Urinary bladder (tissue), 4 donors: ENCODE results near the gene CST4. TPM values are rescaled to one million over a fixed set of nuclear protein-coding genes. Genes with fewer than 3 reads are reported as not detected.
"Not testable (repeated sequence)": the region's sequence is repeated elsewhere in the genome, so short reads cannot be mapped to it uniquely, and the experiment has no call there.

ENCODE experiments used
- DNase-seq: peaks from one replicate; pipeline ENCODE4 v3.0.0-alpha.2; 2015; ENCODE audit errors: extremely low spot score
- H3K27ac ChIP-seq: one replicate; pipeline ENCODE4 v1.5.1; 2013; ENCODE audit warnings: low read depth, mild to moderate bottlenecking, moderate library complexity
- H3K36me3 ChIP-seq: one replicate; pipeline ENCODE4 v1.6.1; 2013; ENCODE audit warnings: mild to moderate bottlenecking, moderate library complexity; ENCODE audit not compliant: insufficient read depth
- H3K4me1 ChIP-seq: one replicate; pipeline ENCODE4 v1.6.1; 2013; ENCODE audit warnings: mild to moderate bottlenecking, moderate library complexity; ENCODE audit not compliant: insufficient read depth
- H3K4me3 ChIP-seq: one replicate; pipeline ENCODE4 v1.5.1; 2013; ENCODE audit warnings: low read depth, low read length
- WGBS: extraction: QIAGEN DNeasy Blood & Tissue Kit; methylation state at CpG from one replicate; pipeline ENCODE4 v1.1.7; 2013; 5-methylcytosine and 5-hydroxymethylcytosine counted together
- polyA plus RNA-seq: library from polyadenylated mRNA; stranded (reverse); fragments of 200-250 nt; gene quantifications from one replicate; pipeline ENCODE4 v1.2.3, GENCODE V29; 2013
- total RNA-seq: library from RNA; depleted of rRNA; stranded (reverse); fragments of >200 nt; gene quantifications from one replicate; pipeline ENCODE4 v1.2.3, GENCODE V29; 2014
- donor health status: healthy with polysubstance abuse.
- donor health status: healthy.

Gene CST4
- total RNA-seq, result not detected
- polyA plus RNA-seq, result not detected

- 85% methylated on average over 12 of the region's 12 CpGs for WGBS
- not testable (repeated sequence) for H3K4me1 ChIP-seq, H3K4me3 ChIP-seq, H3K27ac ChIP-seq, DNase-seq, H3K36me3 ChIP-seq
These were observed at the start of gene CST4 for GRCh38 chr20:23688684-23689398. TSS of gene CST4 (minus strand) at chr20:23689038. CDS start at chr20:23688969, 69 bp downstream.

GRCh38 chr20:23735391-23735790 lies 46.6 kb upstream of the CST4 start:
- H3K4me3 ChIP-seq, H3K27ac ChIP-seq, H3K36me3 ChIP-seq, DNase-seq, H3K4me1 ChIP-seq: not testable (repeated sequence)
- 52% methylated on average over 3 of the region's 3 CpGs for WGBS

- not testable (repeated sequence) for H3K4me3 ChIP-seq, H3K36me3 ChIP-seq, DNase-seq, H3K27ac ChIP-seq, H3K4me1 ChIP-seq
- WGBS, result 81% methylated on average over 2 of the region's 2 CpGs
These were observed 46.1 kb upstream of the CST4 start for GRCh38 chr20:23734949-23735348.

GRCh38 chr20:23734440-23734839 lies 45.6 kb upstream of the CST4 start:
- DNase-seq, H3K4me1 ChIP-seq, H3K4me3 ChIP-seq, H3K36me3 ChIP-seq, H3K27ac ChIP-seq: not testable (repeated sequence)
- 72% methylated on average over 1 of the region's 1 CpG for WGBS

- H3K4me3 ChIP-seq, result no peak overlapping the region
- no peak for DNase-seq
- no peak overlapping the region for H3K27ac ChIP-seq
- 83% methylated on average over 3 of the region's 3 CpGs for WGBS
- H3K4me1 ChIP-seq, result no peaks in the 10 kb centered on the region
- no peaks in the 10 kb centered on the region for H3K36me3 ChIP-seq
These were observed 38.2 kb upstream of the CST4 start for GRCh38 chr20:23727016-23727415.

- Histone ChIP-seq H3K4me3 (no peak overlapping the region), H3K4me1 (no peaks in the 10 kb centered on the region), H3K27ac (no peak overlapping the region), H3K36me3 (no peaks in the 10 kb centered on the region)
- 89% methylated on average over 3 of the region's 3 CpGs for WGBS
- DNase-seq, result no peak
These were observed 36.3 kb upstream of the CST4 start for GRCh38 chr20:23725102-23725501.

GRCh38 chr20:23723659-23724307 lies 34.9 kb upstream of the CST4 start:
- not testable (repeated sequence) for H3K4me3 ChIP-seq, H3K36me3 ChIP-seq, H3K27ac ChIP-seq, DNase-seq, H3K4me1 ChIP-seq
- WGBS, result 46% methylated on average over 2 of the region's 2 CpGs

GRCh38 chr20:23722851-23723250 lies 34.0 kb upstream of the CST4 start:
- WGBS, result 66% methylated on average over 5 of the region's 5 CpGs
- DNase-seq, H3K36me3 ChIP-seq: not testable (repeated sequence)

GRCh38 chr20:23721962-23722361 lies 33.1 kb upstream of the CST4 start:
- 29% methylated on average over 1 of the region's 1 CpG for WGBS
- Histone ChIP-seq H3K27ac (no peak overlapping the region), H3K4me3 (no peak overlapping the region), H3K4me1 (no peaks in the 10 kb centered on the region), H3K36me3 (no peaks in the 10 kb centered on the region)
- DNase-seq, result no peak

More at GRCh38 chr20:23722851-23723250, 34.0 kb upstream of the CST4 start:
- H3K4me3 ChIP-seq, H3K27ac ChIP-seq, H3K4me1 ChIP-seq: not testable (repeated sequence)

- 54% methylated on average over 9 of the region's 9 CpGs for WGBS
- H3K4me1 ChIP-seq, DNase-seq, H3K36me3 ChIP-seq, H3K4me3 ChIP-seq, H3K27ac ChIP-seq: not testable (repeated sequence)
These were observed 30.5 kb upstream of the CST4 start for GRCh38 chr20:23719351-23719750.

GRCh38 chr20:23711778-23712177 lies 22.9 kb upstream of the CST4 start:
- DNase-seq, H3K4me1 ChIP-seq, H3K4me3 ChIP-seq, H3K36me3 ChIP-seq, H3K27ac ChIP-seq: not testable (repeated sequence)

- no peak overlapping the region for H3K27ac ChIP-seq
- no peak for DNase-seq
- no peaks in the 10 kb centered on the region for H3K4me1 ChIP-seq
- H3K36me3 ChIP-seq, result no peaks in the 10 kb centered on the region
- 89% methylated on average over 4 of the region's 4 CpGs for WGBS
- H3K4me3 ChIP-seq, result no peak overlapping the region
These were observed 21.9 kb upstream of the CST4 start for GRCh38 chr20:23710771-23711170.

- no peak for DNase-seq
These were observed 17.1 kb upstream of the CST4 start for GRCh38 chr20:23705895-23706294.

GRCh38 chr20:23702021-23702420 lies 13.2 kb upstream of the CST4 start:
- Histone ChIP-seq H3K36me3 (no peaks in the 10 kb centered on the region), H3K4me3 (no peak overlapping the region), H3K27ac (no peak overlapping the region), H3K4me1 (no peaks in the 10 kb centered on the region)
- 74% methylated on average over 4 of the region's 4 CpGs for WGBS
- DNase-seq, result no peak

More at GRCh38 chr20:23705895-23706294, 17.1 kb upstream of the CST4 start:
- Histone ChIP-seq H3K4me1 (no peaks in the 10 kb centered on the region), H3K4me3 (no peak overlapping the region), H3K36me3 (no peaks in the 10 kb centered on the region), H3K27ac (no peak overlapping the region)
- WGBS, result 91% methylated on average over 1 of the region's 1 CpG
